OCI-LY7 (cell line): Measurements from ENCODE around the gene EFNA5.

Experiments
- CTCF ChIP-seq: fragments of 200-600 bp; sonication (generic); conservative IDR thresholded peaks from 2 replicates; pipeline ENCODE4 v1.5.1; 2014; ENCODE audit warnings: mild to moderate bottlenecking, antibody characterized with exemption, low read length, moderate library complexity, mixed read lengths
- EZH2phosphoT487 ChIP-seq: fragments of 200-600 bp; sonication (generic); IDR thresholded peaks from 2 replicates; pipeline ENCODE4 v1.6.1; 2018; ENCODE audit warnings: low read depth, borderline replicate concordance, mild to moderate bottlenecking, mixed run types, antibody characterized with exemption, low read length, moderate library complexity, mixed read lengths

- TF ChIP-seq CTCF (no peak), EZH2phosphoT487 (no peak)
Measured at GRCh38 chr5:107460789-107461188, 209.9 kb downstream of the EFNA5 start.
